ENCODE measurements around the gene SUN2. TPM values are rescaled to one million over a fixed set of nuclear protein-coding genes. Genes with fewer than 3 reads are reported as not detected.

SUN2 gene
- total and polyA plus RNA-seq, 10 of the 15 experiments (the other 5 are each of a cell fraction or from before 2014, with no cell fraction given) = 0.18 to 107 (median 35.9) TPM

DNA sequence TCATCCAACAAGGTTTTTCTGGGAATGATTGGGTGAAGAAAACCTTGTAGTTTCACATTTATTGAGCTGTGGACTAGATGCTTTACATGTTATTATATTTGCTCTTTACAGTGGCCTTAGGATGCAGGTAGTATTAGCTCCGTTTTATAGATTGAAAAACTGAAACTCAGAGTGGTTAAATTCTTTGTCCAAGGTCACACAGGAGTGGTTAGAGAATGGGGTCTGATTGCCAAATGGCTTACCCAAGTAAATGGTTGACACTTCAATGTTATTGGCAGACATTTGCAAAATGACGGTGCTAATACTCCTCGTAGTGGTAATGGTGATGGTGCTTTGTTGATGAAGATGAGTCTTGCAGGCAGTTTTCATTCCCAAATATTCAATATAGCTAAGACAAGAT, 47.8 kb downstream of the SUN2 start (continued):
- no peak for TF ChIP-seq RCOR1 (conservative IDR thresholded peaks at IDR 0.05; ENCODE audit: low read depth, low read length)
- no peak for TF ChIP-seq STAT3 (IDR thresholded peaks at IDR 0.05; ENCODE audit: low read depth, low read length)
- TF ChIP-seq RUNX3 (IDR thresholded peaks at IDR 0.05; ENCODE audit: low read length) = no peak
- TF ChIP-seq GABPA (IDR thresholded peaks at IDR 0.05; ENCODE audit: low read depth) = no peak
- no peak for TF ChIP-seq BHLHE40 (IDR thresholded peaks at IDR 0.05; ENCODE audit: borderline replicate concordance in 1 of 2, low read depth in 2 of 2, low read length in 1 of 2)
- no peak for TF ChIP-seq SMARCA5 (IDR thresholded peaks at IDR 0.05)
- TF ChIP-seq FOXK2 (IDR thresholded peaks at IDR 0.05) = no peak
- TF ChIP-seq, protein P1, sequence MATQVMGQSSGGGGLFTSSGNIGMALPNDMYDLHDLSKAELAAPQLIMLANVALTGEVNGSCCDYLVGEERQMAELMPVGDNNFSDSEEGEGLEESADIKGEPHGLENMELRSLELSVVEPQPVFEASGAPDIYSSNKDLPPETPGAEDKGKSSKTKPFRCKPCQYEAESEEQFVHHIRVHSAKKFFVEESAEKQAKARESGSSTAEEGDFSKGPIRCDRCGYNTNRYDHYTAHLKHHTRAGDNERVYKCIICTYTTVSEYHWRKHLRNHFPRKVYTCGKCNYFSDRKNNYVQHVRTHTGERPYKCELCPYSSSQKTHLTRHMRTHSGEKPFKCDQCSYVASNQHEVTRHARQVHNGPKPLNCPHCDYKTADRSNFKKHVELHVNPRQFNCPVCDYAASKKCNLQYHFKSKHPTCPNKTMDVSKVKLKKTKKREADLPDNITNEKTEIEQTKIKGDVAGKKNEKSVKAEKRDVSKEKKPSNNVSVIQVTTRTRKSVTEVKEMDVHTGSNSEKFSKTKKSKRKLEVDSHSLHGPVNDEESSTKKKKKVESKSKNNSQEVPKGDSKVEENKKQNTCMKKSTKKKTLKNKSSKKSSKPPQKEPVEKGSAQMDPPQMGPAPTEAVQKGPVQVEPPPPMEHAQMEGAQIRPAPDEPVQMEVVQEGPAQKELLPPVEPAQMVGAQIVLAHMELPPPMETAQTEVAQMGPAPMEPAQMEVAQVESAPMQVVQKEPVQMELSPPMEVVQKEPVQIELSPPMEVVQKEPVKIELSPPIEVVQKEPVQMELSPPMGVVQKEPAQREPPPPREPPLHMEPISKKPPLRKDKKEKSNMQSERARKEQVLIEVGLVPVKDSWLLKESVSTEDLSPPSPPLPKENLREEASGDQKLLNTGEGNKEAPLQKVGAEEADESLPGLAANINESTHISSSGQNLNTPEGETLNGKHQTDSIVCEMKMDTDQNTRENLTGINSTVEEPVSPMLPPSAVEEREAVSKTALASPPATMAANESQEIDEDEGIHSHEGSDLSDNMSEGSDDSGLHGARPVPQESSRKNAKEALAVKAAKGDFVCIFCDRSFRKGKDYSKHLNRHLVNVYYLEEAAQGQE (IDR thresholded peaks at IDR 0.05; ENCODE audit: low read depth, low read length) = no peak
- no peak for TF ChIP-seq BCL3 (IDR thresholded peaks at IDR 0.05; ENCODE audit: borderline replicate concordance, insufficient read depth, low read depth, low read length, poor library complexity, severe bottlenecking)
- no peak for TF ChIP-seq CBX5 (IDR thresholded peaks at IDR 0.05; ENCODE audit: low read depth)
- no peak for TF ChIP-seq EP300 (IDR thresholded peaks at IDR 0.05; ENCODE audit: borderline replicate concordance in 1 of 2, control insufficient read depth in 1 of 2, low read depth in 2 of 2, low read length in 2 of 2)
- TF ChIP-seq MYC (IDR thresholded peaks at IDR 0.05; ENCODE audit: insufficient read depth, insufficient read length, insufficient replicate concordance, low read length, severe bottlenecking) = no peak
- no peak for TF ChIP-seq JUND (IDR thresholded peaks at IDR 0.05; ENCODE audit: low read depth, low read length)
- no peak for TF ChIP-seq PML (IDR thresholded peaks at IDR 0.05; ENCODE audit: low read length)
- no peak for TF ChIP-seq LARP7 (IDR thresholded peaks at IDR 0.05)

Data from GM12878 (cell line).